ENCODE results near the gene RTN4RL1.

RTN4RL1 gene

DNA sequence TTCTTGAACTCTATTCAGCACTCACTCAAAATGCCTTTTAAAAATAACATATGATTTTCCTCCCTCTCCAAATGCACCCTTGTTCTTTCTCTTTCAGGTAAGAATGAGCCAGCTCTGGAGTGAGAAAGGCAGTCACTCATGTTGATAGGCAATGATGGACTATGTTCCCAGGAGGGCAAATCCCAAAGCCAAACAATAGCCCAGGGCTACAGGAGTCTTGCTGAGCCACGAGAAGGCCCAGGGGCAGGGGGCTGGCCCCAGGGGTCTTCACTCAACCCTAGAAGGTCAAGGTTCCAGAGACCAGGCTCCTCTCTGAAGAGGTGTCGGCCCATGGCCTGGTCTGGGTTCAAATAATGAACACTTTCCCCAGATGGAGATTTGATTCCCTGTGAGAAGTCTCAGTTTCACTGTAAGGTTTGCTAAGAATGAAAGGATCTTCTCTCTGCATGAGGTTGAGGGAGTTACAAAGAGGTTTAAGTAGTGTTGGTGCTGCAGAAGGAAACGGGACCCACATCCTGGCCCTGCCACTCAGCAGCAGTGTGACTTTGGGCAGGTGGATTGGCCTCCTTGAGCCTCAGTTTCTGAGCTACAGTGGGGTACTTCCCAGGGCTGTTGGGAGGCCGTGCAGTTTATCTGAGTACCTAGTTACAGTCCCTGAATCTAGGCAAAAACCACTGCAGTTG is 49.0 kb downstream of the RTN4RL1 start:
- DNase-seq: no peak

DNA sequence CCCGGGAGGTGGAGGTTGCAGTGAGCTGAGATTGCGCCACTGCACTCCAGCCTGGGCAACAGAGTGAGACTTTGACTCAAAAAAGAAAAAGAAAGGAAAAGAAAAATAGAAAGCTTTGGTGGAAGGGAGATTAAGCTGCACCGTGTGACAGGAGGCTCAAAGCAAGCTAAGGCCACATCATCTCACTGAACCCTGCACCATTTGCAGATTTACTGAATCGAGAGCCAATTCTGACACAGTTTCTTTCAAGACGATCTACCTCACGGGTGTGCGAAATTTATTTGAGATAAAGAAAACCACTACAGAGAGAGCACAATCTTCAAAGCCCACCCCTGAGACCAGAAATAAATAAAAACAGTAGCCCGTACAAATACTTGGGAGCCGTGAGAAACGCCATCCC is 49.6 kb downstream of the RTN4RL1 start:
- DNase-seq: no peak

DNA sequence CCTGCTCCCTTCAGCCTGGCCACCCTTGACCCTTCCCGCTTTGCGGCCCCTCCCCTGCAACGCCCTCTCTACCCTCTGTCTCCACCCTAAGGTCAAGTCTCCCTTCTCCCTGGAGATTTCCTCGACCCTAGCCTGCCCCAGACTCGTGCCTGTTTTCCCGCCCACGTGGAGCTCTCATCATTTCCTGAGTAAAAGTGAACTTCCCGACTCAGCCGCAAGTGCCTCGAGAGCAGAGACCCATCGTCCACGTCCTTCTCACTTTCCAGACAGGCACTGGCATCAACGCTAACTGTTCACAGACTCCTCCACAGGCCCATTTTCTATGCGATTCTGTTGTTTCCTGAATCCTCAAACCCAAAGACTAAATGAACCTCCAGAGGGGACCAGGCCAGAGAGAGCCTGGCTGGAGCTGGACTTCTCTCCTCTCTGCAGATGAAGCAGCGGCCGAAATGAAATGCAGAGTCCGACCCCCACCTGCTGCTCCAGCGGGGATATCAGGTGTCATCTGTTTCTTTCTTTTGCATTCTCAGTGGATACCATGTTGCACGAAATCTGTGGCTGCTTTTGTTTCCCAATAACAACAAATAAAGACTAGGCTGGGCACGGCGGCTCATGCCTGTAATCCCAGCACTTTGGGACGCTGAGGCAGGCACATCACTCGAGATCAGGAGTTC is 52.5 kb downstream of the RTN4RL1 start:
- DNase-seq: no peak

DNA sequence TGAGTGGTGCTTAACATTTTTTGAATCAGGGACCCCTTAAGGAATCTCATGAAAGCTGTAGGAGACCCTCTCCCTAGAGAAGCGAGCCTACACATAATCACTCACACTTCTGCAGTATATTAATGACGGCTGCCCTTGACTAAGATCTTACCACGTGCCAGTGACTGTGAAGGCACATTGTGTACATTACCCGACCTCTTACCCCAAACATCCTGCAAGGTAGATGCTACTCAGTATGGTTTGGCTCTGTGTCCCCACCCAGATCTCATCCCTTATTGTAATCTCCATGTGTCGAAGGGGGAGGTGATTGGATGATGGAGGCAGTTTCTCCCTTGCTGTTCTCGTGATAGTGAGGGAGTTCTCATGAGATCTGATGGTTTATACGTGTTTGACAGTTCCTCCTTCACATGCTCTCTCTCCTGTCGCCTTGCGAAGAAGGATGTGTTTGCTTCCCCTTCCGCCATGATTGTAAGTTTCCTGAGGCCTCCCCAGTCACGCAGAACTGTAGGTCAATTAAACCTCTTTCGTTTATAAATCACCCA is 54.2 kb downstream of the RTN4RL1 start:
- no peak for DNase-seq

DNA sequence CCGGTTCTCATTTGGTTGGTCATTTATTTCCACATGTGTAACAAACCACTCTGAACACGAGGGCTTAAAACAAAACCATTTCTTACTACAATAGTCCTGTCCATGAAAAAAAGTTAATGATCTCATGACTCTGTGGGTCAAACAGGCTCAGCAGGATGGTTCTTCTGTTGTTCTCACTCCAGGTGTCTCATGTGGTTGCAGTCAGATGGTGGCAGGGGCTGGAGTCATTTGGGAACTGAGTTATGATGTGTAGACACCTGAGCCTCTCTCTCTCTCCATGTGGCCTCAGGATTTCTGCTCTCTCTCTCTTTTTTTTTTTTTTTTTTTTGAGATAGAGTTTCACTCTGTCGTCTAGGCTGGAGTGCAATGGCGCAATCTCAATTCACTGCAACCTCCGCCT is 55.4 kb downstream of the RTN4RL1 start:
- no peak for DNase-seq

DNA sequence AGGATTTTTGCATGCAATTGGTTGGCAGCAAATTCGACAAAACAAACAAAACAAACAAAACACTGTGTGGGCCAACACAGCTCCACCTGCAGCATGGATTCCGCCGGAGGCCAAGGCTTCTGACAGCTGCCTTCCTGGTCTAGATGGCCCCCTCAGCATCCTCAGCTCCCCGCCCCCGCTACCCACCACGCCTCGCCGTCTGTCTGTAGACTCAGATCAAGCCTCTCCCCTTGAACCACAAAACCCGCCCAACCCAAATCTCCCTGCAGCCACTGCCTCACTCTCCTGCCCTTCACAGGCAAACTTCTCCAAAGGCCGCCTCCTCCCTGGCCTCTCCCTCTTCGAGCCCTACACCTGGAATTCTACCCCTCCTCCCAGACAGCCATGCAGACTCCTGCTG is 57.9 kb downstream of the RTN4RL1 start:
- no peak for DNase-seq

DNA sequence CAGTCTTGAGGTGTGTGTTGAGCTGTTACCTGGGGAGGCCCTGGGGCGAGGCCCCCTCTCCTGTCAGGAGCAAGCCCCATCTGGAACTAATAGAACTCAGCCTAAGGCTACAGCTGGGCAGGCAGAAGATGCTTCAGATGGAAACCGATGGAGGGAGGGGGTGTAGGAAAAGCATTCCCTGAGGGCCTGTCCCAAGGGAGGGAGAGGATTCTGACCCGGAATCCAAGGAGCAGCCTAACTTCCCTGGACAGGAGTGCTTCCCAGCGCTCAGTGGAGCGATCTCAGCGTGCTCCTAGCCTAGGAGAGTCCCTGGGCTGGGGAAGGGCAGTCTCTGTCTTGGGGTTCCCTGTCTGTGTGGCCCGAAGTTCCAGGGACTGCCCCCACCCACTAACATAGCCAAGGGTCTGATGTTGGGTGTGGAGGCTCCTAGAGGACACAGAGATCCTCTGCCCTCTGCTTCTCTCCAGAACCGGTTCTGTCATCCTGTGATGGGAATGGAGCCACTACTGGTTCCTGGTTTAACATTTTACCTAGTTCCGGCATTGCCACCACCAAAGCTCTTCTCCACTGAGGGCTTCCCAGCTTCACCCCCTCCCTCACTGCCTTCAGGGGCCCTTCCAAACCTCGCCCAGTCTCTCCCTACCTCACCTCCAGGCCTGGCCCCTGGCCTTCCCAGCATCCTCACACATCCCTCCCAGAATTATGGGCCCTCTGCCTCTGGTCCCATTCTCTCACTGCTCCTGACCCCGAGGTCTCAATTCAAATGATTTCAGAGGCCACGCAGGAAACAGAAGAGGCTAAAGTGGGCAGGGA is 58.7 kb downstream of the RTN4RL1 start:
- DNase-seq: no peak

DNA sequence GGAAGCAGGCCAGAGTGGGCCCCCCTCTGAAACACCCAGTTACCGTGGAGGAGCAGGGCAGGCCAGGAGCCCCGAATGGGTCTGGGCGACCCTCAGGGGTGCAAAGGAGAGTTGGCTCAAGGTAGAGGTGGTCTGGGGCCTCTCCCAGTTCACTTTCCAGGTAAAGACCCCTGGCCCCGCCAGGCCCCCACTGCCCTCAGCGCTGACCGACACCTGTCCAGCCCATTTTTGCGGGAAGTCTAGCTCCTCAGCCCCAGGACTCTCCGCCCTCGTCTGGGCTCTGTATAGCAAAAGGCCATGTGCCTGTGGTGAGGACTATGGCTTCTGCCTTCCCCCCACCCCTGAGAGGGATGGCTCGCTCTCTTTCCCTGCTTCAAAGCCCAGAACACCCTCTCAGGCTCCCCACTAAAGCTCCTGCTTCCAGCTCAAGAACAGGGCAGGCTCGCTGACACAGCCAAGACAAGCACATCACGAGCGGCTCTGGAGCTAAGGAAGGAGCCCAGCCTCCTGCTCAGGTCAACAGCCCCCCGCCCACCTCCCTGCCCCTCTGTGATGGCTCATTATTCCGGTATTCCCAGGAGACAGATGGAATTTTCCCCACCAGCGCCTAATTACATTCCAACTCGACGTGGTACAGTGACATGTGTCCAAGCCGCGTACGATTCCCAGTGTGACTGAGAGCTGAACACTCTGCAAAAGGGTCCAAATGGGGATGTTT is 59.4 kb downstream of the RTN4RL1 start:
- no peak for DNase-seq

DNA sequence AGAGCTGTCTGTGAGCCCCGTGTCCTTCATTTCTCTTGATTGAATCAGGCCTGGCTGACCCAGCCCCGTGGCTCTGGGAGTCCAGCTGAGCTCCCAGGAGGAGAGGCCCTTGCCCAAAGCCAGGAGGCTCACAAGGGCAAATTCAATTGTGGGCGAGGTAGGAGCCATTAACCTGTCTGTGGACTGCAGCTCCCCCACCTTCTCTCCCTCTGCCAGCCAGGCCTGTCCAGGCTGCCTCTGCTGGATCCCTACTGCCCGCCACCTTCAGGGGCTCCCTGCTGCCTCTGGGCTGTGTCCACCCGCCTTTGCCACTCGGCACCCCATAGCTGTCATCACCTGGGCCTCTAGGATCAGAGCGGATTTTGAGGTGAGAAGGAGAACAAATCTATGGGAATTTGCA is 61.9 kb downstream of the RTN4RL1 start:
- DNase-seq: no peak

DNA sequence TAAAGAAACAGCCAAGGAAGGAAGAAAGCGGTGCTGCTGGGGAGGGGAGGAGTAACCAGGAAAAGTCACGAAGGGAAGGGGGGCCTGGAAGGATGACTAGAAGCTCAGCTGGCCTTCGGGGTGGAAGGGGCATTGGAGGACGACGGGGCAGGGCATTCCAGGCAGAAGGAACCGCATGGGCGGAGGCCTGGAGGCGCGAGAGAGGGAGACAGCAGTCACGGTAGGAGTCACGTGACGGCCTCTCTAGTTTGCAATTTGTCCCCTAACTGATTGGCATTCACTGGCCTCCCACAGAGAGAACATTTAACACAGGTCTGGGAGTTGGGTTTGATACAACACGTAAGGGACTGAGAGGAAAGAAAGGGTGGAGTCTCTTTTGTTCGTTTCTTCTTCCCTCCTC is 63.9 kb downstream of the RTN4RL1 start:
- no peak for DNase-seq

DNA sequence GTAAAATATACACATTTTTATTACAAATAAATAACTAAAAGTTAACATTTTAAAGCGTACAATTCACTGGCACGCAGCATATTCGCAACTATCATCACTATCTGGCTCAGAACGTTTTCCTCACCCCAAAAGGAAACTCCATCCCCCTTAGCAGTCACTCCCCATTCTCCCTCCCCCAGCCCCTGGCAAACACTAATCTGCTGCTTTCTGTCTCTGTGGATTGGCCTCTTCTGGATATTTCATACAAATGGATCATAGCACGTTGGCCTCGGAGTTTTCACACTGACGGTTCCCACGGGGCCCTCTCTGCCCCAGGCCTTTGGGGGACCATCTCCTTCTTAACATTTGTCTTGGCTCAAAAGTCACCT is 64.6 kb downstream of the RTN4RL1 start:
- no peak for DNase-seq

DNA sequence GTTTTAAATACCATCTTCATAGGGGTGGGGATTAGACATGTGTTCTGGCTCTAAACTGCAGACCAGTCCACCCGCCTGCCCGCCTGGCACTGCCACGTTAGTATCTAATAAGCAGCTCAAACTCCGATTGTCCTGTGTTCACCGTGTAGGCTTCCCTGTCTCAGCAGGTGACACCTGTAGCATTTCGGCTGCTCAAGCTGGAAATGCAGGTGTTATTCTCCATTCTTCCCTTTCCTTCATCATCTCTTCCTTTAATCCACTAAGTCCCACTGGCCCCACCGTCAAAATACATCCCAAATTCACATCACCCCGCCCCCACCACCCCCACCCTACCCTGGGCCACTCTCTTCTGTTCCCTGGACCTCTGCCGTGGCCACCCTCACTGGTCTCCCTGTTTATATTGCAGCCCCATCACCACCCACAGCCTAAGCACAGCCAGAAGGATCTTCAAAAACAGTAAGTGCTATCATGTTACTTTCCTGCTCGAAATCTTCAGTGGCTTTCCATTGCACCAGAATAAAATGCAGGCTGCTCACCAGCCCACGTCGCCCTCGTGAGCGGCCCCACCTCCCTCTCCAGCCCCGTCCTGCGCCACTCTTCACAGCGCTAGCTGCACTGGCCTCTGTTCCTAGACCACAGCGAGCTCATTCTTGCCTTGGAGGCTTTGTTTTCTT is 65.1 kb downstream of the RTN4RL1 start:
- DNase-seq: no peak

DNA sequence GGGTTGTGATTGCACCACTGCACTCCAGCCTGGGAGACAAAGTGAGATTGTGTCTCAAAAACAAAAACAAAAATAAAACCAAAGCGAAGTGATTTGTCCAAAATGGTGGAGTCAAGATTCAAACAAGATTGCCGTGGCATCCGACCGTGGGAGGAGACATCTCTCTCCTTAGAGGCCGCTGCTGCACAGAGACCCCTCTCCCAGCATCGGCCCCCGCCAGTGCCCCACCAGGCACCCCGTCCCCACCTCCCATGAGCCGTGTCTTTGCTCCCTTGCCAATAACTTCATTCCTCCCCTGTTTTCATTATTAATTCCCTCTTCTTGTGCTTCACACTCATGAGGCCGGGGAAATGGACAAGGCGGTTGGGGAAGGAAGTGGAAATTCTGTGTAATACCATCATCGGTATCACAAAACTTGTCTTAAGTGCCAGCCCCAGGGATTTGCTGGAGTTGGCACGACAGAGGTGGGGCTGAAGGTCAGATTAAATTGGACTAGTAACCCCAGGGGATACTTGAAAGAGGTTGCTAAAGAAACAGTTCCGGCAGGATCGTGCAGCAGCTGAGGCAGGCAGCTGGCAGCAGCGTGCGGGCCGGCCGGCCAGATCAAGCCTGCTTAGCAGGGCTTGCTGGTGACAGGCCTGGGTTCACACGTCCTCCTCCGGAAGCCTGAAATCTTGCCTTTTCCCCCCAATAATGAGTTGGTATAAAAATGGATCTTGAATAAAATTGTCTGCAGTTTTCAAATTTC is 66.8 kb downstream of the RTN4RL1 start:
- DNase-seq: no peak

DNA sequence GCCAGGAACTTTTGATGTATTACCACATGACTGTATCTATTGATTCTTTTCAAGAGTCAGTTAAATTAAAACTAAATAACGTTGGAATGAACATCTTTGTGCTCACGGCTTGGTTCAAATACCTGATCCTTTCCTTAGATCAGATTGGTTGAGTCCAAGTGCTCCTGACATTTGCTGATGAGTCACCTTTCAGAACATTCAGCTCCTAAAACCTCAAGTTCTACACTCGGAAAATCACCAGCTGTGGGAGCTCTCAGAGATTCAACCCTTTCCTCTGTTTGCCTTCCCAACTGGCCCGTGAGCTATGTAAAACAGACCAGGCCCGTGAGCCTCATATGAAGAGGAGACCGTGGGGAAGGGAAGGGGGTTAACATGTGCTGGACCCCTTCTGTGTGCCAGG is 68.1 kb downstream of the RTN4RL1 start:
- DNase-seq: no peak

DNA sequence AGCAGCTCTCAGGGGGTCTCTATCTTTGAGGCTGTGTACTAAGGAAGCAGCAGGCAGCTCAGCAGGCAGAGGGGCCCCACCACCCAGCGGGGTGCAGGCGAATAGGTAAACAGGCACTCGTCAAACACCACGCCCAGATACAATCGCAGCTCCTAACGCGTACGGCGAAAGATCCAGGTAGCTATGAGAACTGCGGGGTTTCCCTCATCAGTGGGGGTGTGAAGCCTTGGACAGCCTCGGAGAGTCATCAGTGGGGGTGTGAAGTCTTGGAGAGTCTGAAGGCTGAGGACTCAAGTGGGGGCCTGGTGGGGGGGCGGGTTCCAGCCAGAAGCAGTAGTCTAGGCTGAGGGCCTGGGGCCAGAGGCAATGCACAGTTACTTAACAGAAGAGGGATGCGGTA is 69.0 kb downstream of the RTN4RL1 start:
- no peak for DNase-seq

DNA sequence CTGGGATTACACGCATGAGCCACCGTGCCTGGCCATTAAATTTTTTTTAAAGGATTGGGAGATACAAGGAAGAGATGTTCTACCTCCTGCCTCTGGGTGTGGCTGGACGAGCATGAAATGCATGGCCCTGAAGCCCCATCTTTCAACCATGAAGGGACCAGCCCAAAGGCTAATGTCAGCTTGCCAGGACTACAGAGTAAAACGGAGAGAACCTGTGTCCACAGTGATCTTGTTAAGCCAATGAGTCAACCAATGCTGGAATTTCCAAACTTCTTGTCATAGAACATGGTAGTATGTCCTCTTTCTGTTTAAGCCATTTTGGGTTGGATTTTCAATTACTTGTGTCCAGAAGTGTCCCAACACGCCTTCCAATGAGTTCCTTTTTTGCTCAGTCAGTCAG is 71.3 kb downstream of the RTN4RL1 start:
- DNase-seq: no peak

DNA sequence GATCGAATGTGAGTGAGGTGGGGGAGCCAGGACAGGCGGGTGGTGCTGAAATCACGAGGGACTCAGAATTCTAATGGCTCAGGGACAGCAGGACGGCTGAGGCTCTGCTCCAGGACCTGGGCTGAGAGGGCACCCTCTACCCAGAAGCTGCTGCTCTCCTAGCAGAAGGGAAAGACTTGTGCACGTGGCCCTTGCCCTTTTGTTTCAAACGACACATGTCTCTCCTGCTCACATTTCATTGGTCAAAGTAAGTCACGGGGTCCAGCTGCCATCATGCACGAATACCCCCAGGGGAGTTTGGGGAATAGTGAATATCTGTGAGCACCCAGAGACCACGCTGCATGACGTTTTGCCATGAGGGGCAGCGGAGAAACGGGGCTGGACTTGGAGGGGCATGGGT is 73.2 kb downstream of the RTN4RL1 start:
- no peak for DNase-seq

DNA sequence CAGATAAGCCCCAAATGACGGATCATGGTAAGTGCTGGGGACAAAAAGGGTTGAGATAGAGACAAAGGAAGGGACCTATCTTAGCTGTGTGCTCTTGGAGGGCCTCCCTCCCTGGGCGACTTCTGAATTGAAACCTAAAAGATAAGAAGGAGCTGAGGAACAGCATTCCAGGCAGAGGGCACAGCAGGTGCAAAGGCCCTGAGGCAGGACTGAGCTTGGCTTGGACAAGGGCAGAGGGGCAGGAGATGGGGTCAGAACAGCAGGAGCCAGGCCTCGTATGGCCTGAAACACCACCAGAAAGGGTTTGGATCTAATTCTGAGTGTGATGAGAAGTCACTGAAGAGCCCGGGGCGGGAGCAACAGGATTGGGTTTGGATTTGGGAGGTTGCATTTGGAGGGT is 75.4 kb downstream of the RTN4RL1 start:
- DNase-seq: no peak

DNA sequence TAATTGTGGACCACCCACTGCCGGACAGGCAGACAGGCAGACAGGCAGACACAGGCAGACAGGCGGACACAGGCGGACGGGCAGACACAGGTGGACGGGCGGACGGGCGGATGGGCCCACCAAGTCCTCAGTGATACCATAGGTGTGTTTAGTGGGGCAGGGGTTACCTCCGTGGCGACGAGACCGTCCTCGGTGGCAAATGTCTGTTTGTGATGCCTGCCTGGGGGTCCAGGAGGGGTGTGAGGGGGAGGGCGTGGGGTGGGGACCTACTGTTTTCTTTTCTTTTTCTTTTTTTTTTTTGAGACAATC is 76.7 kb downstream of the RTN4RL1 start:
- no peak for DNase-seq

DNA sequence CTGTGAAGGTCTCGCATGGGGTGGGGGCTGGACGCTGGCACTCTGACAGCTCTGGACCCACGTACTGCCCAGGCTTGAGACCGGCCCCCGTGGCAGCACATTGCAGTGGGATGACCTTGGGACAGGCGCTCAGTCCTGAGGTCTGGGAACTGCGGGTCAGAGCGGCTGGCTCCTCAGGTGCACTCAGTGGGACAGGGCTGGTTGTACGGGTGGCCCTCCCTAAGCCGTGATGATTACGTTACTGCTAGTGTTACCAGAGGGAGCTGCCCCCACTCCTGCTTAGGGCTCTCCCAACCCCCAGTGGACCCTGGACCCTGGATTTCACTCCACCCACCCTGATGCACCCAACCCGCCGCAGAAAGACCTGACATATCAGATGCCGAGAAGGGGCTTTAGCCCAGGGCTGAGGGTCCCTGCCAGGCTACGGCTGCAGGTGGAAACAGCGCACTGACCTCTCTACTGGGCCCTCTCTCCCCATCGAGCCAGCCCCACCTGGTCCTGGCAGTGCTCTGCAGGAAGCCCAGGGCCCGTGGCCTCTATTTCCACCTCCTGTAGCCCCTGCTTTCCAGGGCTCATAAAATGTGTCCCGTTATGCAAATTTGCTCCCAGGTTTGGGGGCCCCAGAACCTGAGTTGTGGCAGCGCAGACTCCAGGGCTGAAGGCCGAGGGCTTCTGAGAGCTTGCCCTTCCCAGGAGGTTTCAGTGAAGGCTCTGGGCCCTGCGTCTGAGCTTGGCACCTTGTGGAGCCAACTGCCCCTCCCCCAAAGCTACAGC is 77.2 kb downstream of the RTN4RL1 start:
- DNase-seq: no peak

DNA sequence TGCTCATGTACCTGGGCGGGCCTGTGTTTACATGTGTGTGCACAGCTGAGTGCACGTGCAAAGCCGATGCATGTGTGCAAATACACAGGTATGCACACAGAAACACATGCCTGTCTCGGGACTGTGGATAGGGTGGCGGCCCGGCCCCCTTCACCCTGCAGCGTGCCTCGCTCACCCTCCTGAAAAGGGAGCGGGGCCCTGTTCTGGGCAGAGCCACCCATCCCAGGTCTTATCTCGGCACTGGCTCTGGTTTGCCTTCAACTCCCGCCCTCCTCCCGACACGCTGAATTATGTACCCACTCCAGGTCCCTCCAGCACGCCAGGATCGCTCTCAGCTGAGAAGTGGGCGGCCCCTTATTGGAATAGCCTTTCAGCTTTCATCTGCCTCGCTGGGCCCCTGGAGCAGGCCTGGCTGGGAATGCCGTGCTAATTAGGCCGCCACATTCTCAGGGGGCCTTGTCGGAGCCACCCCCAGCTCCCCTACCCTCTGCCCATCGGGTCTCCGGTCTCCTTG is 77.8 kb downstream of the RTN4RL1 start:
- no peak for DNase-seq

Measured in stimulated activated naive CD4-positive, alpha-beta T cell (primary cell).